GM18517 (cell line): ENCODE results near the gene SAV1.
A peak's percentile ranks its signal among the peaks of the same experiment; 100 is the strongest.
"Not testable (repeated sequence)": the region's sequence is repeated elsewhere in the genome, so short reads cannot be mapped to it uniquely, and the experiment has no call there.

Source experiments
- ATAC-seq: cut with Tn5 transposase; IDR thresholded peaks from one replicate; pipeline ENCODE4 v1.9.1; 2021; ENCODE audit warnings: mild to moderate bottlenecking, moderate library complexity; ENCODE audit not compliant: unreplicated experiment

The SAV1 gene

DNA sequence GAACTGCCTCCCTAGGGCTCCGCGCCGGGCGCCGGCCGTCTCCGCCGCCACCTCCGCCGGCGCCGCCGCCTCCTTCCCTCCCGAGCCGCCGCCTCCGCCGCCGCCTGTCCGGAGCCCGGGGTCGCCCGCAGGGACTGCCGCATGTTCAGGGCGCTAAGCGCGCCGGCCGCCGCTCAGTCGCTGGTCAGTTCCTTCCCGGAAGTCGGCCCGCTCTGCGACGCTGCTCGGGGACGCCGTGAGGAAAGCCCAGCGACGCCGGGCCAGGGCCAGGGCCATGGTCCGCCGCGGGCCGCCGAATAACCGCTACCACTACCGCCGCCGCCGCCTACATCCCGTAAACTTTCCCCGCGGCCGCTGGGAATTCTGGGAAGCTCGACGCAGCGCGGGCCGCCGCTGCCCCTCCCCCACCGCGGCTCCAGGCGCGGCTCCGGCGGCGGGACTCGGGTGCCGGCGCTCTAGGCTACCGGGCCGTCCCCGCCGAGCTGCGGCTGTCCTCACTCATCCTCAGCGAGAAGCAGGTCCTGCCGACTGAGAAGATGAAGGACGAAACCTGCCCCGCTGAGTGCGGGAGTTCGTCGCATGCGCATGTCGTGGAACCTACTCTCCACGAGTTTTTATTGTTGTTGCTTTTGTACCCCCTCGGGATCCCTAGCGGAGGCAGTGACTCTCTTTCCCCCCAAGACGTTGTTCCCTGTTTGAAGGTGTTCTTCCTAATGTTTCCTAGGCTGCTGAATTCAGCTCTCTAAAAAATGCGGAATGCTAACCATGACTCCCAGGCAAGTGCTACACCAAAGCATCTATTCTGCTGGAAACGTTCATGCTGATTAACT, at the start of gene SAV1:
TSS of gene SAV1 (minus strand) at position 311 of the 830 bp plus-strand sequence. CDS start 339 bp downstream, outside the sequence.
- peak; percentile 49 for ATAC-seq

DNA sequence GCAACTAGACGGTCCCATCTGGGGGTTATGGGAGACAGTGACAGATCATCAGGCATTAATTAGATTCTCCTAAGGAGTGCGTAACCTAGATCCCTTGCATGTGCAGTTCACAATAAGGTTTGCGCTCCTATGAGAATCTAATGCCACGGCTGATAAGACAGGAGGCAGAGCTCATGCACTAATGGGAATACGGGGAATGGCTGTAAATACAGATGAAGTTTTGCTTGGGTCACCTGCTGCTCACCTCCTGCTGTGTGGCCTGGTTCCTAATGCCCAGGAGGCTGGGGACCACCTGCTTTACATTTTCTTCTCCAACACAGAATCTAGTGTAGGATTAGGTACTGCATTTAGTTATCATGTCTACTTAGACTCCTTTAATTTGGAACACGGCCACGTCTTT, 49.7 kb upstream of the SAV1 start:
- ATAC-seq = no peak

- ATAC-seq = no peak
These were observed 46.5 kb upstream of the SAV1 start for GRCh38 chr14:50714450-50715073.

DNA sequence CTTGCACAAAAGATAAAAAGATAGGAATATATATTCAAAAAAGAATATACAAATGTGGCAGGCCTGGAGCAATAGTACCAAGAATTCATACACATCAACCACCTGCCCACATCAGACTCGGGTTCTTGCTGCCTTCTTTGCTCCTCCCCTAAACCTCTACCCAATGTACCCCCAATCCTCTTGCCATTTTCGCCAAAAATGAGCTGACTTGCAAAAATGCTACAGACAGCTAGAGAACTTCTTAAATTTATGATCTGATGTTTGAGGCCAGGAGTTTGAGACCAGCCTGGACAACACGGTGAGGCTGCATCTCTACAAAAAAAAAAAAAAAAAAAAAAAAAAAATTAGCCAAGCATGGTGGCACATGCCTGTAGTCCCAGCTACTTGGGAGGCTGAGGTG, 42.9 kb upstream of the SAV1 start:
- ATAC-seq = no peak

GRCh38 chr14:50705026-50705593, 37.0 kb upstream of the SAV1 start:
- no peak for ATAC-seq

GRCh38 chr14:50704454-50705010, 36.4 kb upstream of the SAV1 start:
- ATAC-seq = no peak

DNA sequence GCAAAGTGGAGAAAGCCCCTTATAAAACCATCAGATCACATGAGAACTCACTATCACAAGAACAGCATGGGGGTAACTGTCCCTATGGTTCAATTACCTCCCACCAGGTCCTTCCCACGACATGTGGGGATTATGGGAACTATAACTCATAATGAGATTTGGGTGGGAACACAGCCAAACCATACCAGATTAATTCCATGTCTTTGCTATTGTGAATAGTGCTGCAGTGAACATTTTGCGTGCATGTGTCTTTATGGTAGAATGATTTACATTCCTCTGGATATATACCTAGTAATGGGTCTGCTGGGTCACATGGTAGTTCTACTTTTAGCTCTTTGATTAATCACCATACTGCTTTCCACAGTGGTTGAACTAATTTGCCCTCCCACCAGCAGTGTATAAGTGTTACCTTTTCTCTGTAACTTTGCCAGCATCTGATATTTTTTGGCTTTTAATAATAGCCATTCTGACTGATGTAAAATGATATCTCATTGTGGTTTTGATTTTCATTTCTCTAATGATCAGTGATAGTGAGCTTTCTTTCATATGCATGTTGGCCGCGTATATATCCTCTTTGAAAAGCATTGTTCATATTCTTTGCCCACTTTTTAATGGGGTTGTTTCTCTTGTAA, 29.7 kb upstream of the SAV1 start:
- ATAC-seq = no peak

GRCh38 chr14:50694260-50694659, 26.2 kb upstream of the SAV1 start:
- ATAC-seq = not testable (repeated sequence)

DNA sequence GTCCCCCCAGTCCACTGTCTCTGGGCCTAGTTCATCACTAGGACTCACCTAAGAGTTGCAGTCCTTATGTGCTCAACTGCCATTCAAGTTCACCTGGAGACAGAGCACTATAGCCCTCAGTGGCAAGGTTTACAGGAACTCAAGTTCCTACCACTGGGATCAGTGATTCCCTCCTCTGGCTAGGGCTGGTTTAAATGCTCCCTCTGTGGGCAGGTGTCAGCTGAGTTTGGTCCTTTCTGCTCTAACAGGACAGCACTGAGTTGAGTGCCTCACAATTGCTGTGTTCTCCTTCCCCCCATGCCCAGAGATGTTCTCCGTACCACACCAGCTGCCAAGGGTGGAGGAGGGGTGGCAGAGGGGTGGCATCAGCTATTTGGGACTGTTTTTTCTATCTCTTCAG, 20.8 kb upstream of the SAV1 start:
- ATAC-seq = no peak

- ATAC-seq = no peak
These were observed 11.6 kb upstream of the SAV1 start for GRCh38 chr14:50679674-50680073.

- ATAC-seq = no peak
These were observed 10.1 kb upstream of the SAV1 start for GRCh38 chr14:50678163-50678562.

- ATAC-seq = peak; percentile 53
These were observed 9.5 kb upstream of the SAV1 start for GRCh38 chr14:50677527-50678063.

- peak; percentile 21 for ATAC-seq
These were observed 8.9 kb upstream of the SAV1 start for GRCh38 chr14:50676814-50677516.

GRCh38 chr14:50675597-50675996, 7.5 kb upstream of the SAV1 start:
- no peak for ATAC-seq

DNA sequence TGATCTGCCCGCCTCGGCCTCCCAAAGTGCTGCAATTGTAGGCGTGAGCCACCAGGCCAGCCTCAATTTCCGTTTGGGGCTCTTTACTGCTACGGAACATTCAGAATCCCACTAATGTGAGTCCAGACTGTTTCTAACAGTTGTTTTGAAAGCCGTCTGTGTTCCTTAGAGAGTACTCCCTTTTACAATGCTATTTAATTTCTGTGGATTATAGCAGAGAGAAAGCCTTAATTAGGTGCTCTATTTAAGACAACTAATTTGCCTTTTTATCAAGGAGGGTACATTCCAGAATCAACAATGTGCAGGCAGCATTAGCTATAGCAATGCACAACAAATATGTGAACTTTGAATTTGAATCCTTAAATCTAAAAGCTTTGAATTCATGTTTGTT, 2.8 kb upstream of the SAV1 start:
- no peak for ATAC-seq

DNA sequence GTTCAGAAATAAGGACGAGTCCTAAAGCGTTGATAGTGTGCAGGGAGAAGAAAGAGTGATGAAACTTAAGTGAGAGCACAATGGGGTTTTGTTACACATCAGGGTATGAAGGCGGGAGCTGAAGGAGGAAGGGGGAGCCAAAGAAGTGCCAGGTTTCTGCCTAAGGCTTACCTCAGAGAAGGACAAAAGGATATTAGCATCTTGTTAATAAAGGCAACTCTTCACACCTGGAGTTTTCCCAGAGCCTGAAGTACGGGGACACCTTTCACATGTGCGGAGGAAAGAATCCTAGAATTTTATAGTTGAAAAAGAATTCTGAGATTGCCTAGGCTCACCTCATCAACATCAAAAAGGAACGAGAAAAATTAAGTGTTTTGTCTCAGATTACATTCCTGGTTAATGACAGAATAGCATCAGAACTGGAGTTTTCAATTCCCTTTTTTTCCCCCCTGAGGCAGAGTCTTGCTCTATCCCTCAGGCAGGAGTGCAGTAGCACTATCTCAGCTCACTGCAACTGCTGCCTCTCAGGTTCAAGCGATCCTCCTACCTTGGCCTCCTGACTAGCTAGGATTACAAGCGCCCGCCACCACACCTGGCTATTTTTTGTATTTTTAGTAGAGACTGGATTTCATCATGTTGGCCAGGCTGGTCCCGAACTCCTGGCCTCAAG, 2.2 kb upstream of the SAV1 start:
- no peak for ATAC-seq

GRCh38 chr14:50669441-50669986, 1.4 kb upstream of the SAV1 start:
- no peak for ATAC-seq

DNA sequence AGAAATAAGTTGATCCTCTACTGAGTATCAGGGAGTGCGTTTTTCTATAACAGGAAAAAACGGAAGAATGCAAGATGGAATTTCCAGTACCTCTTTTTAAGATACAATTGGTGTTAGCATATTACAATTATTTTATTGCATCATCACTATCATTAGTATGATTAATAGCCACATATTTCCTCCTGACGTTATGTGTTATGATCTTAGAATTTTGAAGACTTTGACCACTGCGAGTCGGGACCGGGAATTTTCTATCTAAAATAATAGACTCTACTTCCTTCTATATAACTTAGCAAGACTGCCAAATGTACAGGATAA, 679 bp upstream of the SAV1 start:
- no peak for ATAC-seq

GRCh38 chr14:50667684-50667995, 466 bp downstream of the SAV1 start:
- peak; percentile 44 for ATAC-seq
